Stomach (tissue), 9 donors: Measurements from ENCODE around the gene CRIM1. TPM values are rescaled to one million over a fixed set of nuclear protein-coding genes. Genes with fewer than 3 reads are reported as not detected.
A peak's percentile ranks its signal among the peaks of the same experiment; 100 is the strongest.

Experiments used
- DNase-seq, 2 donors: peaks; one replicate each; pipeline versions ENCODE4 v3.0.0 to v3.0.0-alpha.2; 2013 to 2019
- H3K27ac ChIP-seq, 5 donors: fragments of 200-600 bp in 4 of 5; sonication (generic) in 4 of 5; one replicate each; pipeline ENCODE4 v1.5.1; 2013 to 2019; ENCODE audit warnings: mild to moderate bottlenecking in 1 of 5, moderate library complexity in 1 of 5
- H3K27me3 ChIP-seq, 3 donors: fragments of 200-600 bp; sonication (generic); one replicate each; pipeline ENCODE4 v1.5.1; 2017 to 2019; ENCODE audit warnings: mixed run types in 1 of 3
- H3K36me3 ChIP-seq, 4 donors: fragments of 200-600 bp; sonication (generic); 1 replicate in 3 of 4; 2 replicates in 1 of 4; pipeline ENCODE4 v1.5.1; 2016 to 2019
- H3K4me1 ChIP-seq, 4 donors: fragments of 200-600 bp; sonication (generic); one replicate each; pipeline ENCODE4 v1.5.1; 2016 to 2019
- H3K4me3 ChIP-seq, 4 donors: fragments of 200-600 bp; sonication (generic) in 3 of 4; one replicate each; pipeline ENCODE4 v1.5.1; 2016 to 2019; ENCODE audit warnings: mild to moderate bottlenecking in 1 of 4
- H3K9me3 ChIP-seq, 4 donors: fragments of 200-600 bp; sonication (generic); one replicate each; pipeline ENCODE4 v1.5.1; 2016 to 2019
- CTCF ChIP-seq, 7 experiments: fragments of 450-650 bp in 4 of 7; fragments of 200-600 bp in 3 of 7; sonication (generic) in 3 of 7; IDR thresholded peaks; one replicate each; pipeline ENCODE4 v1.5.1; 2016 to 2019; ENCODE audit warnings: antibody characterized with exemption in 7 of 7, control low read depth in 2 of 7, mild to moderate bottlenecking in 1 of 7
- EP300 ChIP-seq: sonication (generic); formaldehyde crosslinking; IDR thresholded peaks from one replicate; pipeline ENCODE4 v1.6.1; 2017; ENCODE audit warnings: antibody characterized with exemption
- POLR2A ChIP-seq, 4 donors: fragments of 450-650 bp; IDR thresholded peaks; one replicate each; pipeline ENCODE4 v1.6.1; 2016; ENCODE audit warnings: antibody characterized with exemption in 4 of 4, control low read depth in 2 of 4, mild to moderate bottlenecking in 1 of 4, moderate library complexity in 1 of 4
- POLR2AphosphoS5 ChIP-seq, 3 donors: sonication (generic); formaldehyde crosslinking; IDR thresholded peaks; one replicate each; pipeline ENCODE4 v1.6.1; 2016; ENCODE audit warnings: antibody characterized with exemption in 3 of 3
- WGBS, 5 donors: extraction: QIAGEN DNeasy Blood & Tissue Kit in 3 of 5; methylation state at CpG; one replicate each; pipeline versions ENCODE4 v1.1.5 to v1.1.7; 2013 to 2018; 5-methylcytosine and 5-hydroxymethylcytosine counted together
- intact Hi-C: fragments of 100-400 bp; cut with DNase I; formaldehyde crosslinking; loops from one replicate; pipeline ENCODE4 v1.15.1; 2023; ENCODE audit warnings: low total_unique reads
- polyA plus RNA-seq, 3 donors: library from polyadenylated mRNA; stranded (reverse); fragments of 200-250 nt; gene quantifications; one replicate each; pipeline ENCODE4 v1.2.3, GENCODE V29; 2013
- total RNA-seq, 5 donors: library from RNA; depleted of rRNA; stranded (reverse); fragments of >200 nt; gene quantifications; one replicate each; pipeline versions ENCODE4 v1.1.0 to v1.2.3, GENCODE V29; 2014 to 2016
- donor health status: healthy with polysubstance abuse.
- donor health status: Bipolar disorder and iron deficiency.
- donor health status: healthy.

CRIM1 gene
- total and polyA plus RNA-seq, 8 donors, result 3.1 to 158 (median 50.7) TPM

GRCh38 chr2:36439084-36439483, 83.5 kb downstream of the CRIM1 start:
- Histone ChIP-seq H3K27me3 (no peaks in the 10 kb centered on the region), H3K4me3 (no peak overlapping the region), H3K27ac (peak overlapping the region in 3 of 5 donors; percentile 11 to 82 (median 73)), H3K9me3 (no peaks in the 10 kb centered on the region), H3K36me3 (peaks cover 9 to 26% (median 20%) of the 10 kb centered on the region in 4 donors), H3K4me1 (peaks cover 0 to 30% (median 7%) of the 10 kb centered on the region in 4 donors)
- intact Hi-C loops, result no loop called here
- 70 to 85% (median 83%) methylated on average over 4 of the region's 4 CpGs for WGBS, 5 donors
- TF ChIP-seq POLR2A (IDR thresholded peaks at IDR 0.05) (no peak), EP300 (no peak), POLR2AphosphoS5 (IDR thresholded peaks at IDR 0.05) (no peak), CTCF (IDR thresholded peaks at IDR 0.05) (no peak)
- no peak for DNase-seq

- intact Hi-C loops, result no loop called here
- Histone ChIP-seq H3K4me3 (no peak overlapping the region), H3K4me1 (peaks cover 0 to 30% (median 7%) of the 10 kb centered on the region in 4 donors), H3K36me3 (peaks cover 11 to 40% (median 20%) of the 10 kb centered on the region in 4 donors), H3K9me3 (no peaks in the 10 kb centered on the region), H3K27ac (peak overlapping the region in 4 of 5 donors; percentile 48 to 82 (median 66)), H3K27me3 (no peaks in the 10 kb centered on the region)
- DNase-seq, result no peak
- TF ChIP-seq POLR2A (IDR thresholded peaks at IDR 0.05) (no peak), POLR2AphosphoS5 (IDR thresholded peaks at IDR 0.05) (peak in 1 of 3 donors; percentile 22)
- WGBS, 5 donors, result 82 to 91% (median 84%) methylated on average over 13 of the region's 13 CpGs
These were observed 85.6 kb downstream of the CRIM1 start for GRCh38 chr2:36441065-36441625.

GRCh38 chr2:36441816-36442215, 86.2 kb downstream of the CRIM1 start:
- peak in 1 of 3 donors; percentile 45 for TF ChIP-seq POLR2AphosphoS5 (IDR thresholded peaks at IDR 0.05)
- no peak for TF ChIP-seq EP300
- no peak for TF ChIP-seq CTCF (IDR thresholded peaks at IDR 0.05)
- no peak for TF ChIP-seq POLR2A (IDR thresholded peaks at IDR 0.05)
- Histone ChIP-seq H3K4me3 (no peak overlapping the region), H3K27ac (peak overlapping the region in 4 of 5 donors; percentile 48 to 82 (median 66)), H3K9me3 (no peaks in the 10 kb centered on the region), H3K4me1 (peaks cover 0 to 30% (median 9%) of the 10 kb centered on the region in 4 donors), H3K36me3 (peaks cover 11 to 40% (median 23%) of the 10 kb centered on the region in 4 donors), H3K27me3 (no peaks in the 10 kb centered on the region)
- peak in 1 of 2 donors; percentile 54 for DNase-seq
- WGBS, 5 donors, result 43 to 60% (median 57%) methylated on average over 6 of the region's 6 CpGs
- intact Hi-C loops, result no loop called here

GRCh38 chr2:36444216-36444936, 88.8 kb downstream of the CRIM1 start:
- H3K4me3 ChIP-seq, result no peak overlapping the region
- DNase-seq, result no peak
- H3K27me3 ChIP-seq, result no peaks in the 10 kb centered on the region
- peaks cover 0 to 27% (median 14%) of the 10 kb centered on the region in 4 donors for H3K4me1 ChIP-seq
- 82 to 90% (median 89%) methylated on average over 7 of the region's 7 CpGs for WGBS, 5 donors
- TF ChIP-seq EP300 (no peak), POLR2A (IDR thresholded peaks at IDR 0.05) (no peak), CTCF (IDR thresholded peaks at IDR 0.05) (no peak), POLR2AphosphoS5 (IDR thresholded peaks at IDR 0.05) (no peak)
- peak overlapping the region in 1 of 5 donors; percentile 8 for H3K27ac ChIP-seq
- H3K36me3 ChIP-seq, result peaks cover 11 to 50% (median 36%) of the 10 kb centered on the region in 4 donors
- intact Hi-C loops, result no loop called here
- H3K9me3 ChIP-seq, result no peaks in the 10 kb centered on the region
